Vagina (tissue), 2 donors: ENCODE data around the gene PLIN5.

Experiments used
- POLR2A ChIP-seq, 2 donors: fragments of 450-650 bp; IDR thresholded peaks; one replicate each; pipeline ENCODE4 v1.6.1; 2017; ENCODE audit warnings: antibody characterized with exemption in 2 of 2, mild to moderate bottlenecking in 2 of 2, moderate library complexity in 2 of 2
- POLR2AphosphoS5 ChIP-seq, 2 donors: sonication (generic); formaldehyde crosslinking; IDR thresholded peaks; one replicate each; pipeline ENCODE4 v1.9.0; 2017; ENCODE audit warnings: antibody characterized with exemption in 2 of 2, mild to moderate bottlenecking in 2 of 2, low read depth in 1 of 2; ENCODE audit not compliant: insufficient read depth in 1 of 2
- TF ChIP-seq, protein P1 (sequence below), 3 experiments: fragments of 450-650 bp in 2 of 3; fragments of 200-600 bp in 1 of 3; sonication (generic) in 1 of 3; IDR thresholded peaks; one replicate each; pipeline ENCODE4 v1.5.1; 2017 to 2019; ENCODE audit warnings: antibody characterized with exemption in 3 of 3, mild to moderate bottlenecking in 2 of 3, moderate library complexity in 2 of 3

DNA sequence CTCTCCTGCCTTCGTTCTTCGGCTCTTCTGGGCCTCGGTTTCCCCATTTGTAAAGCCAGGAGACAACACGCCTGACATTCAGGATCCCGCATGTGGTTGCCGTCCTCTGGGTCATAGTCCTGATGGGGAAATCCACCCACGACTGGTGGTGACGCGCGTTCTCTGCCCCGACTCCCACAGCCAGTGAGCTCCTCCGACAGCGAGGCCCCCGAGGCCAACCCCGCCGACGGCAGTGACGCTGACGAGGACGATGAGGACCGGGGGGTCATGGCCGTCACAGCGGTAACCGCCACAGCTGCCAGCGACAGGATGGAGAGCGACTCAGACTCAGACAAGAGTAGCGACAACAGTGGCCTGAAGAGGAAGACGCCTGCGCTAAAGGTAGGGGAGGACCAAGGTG is 46.5 kb downstream of the PLIN5 start:
- TF ChIP-seq POLR2A (IDR thresholded peaks at IDR 0.05) (no peak), POLR2AphosphoS5 (IDR thresholded peaks at IDR 0.05; ENCODE audit: insufficient read depth in 1 of 2, low read depth in 1 of 2) (no peak)
- TF ChIP-seq, protein P1, sequence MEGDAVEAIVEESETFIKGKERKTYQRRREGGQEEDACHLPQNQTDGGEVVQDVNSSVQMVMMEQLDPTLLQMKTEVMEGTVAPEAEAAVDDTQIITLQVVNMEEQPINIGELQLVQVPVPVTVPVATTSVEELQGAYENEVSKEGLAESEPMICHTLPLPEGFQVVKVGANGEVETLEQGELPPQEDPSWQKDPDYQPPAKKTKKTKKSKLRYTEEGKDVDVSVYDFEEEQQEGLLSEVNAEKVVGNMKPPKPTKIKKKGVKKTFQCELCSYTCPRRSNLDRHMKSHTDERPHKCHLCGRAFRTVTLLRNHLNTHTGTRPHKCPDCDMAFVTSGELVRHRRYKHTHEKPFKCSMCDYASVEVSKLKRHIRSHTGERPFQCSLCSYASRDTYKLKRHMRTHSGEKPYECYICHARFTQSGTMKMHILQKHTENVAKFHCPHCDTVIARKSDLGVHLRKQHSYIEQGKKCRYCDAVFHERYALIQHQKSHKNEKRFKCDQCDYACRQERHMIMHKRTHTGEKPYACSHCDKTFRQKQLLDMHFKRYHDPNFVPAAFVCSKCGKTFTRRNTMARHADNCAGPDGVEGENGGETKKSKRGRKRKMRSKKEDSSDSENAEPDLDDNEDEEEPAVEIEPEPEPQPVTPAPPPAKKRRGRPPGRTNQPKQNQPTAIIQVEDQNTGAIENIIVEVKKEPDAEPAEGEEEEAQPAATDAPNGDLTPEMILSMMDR (IDR thresholded peaks at IDR 0.05), result no peak
